Neuron (in vitro differentiated cells): ENCODE data around the gene ST8SIA5.

Source experiments
- H2AFZ ChIP-seq: one replicate; pipeline ENCODE4 v1.6.1; 2013; ENCODE audit warnings: low read depth, mild to moderate bottlenecking, inconsistent platforms, low read length, moderate library complexity
- H3K27me3 ChIP-seq: one replicate; pipeline ENCODE4 v1.6.1; 2013; ENCODE audit warnings: low read length; ENCODE audit not compliant: insufficient read depth
- H3K36me3 ChIP-seq: one replicate; pipeline ENCODE4 v1.6.1; 2013; ENCODE audit warnings: low read length; ENCODE audit not compliant: insufficient read depth
- H3K4me1 ChIP-seq: one replicate; pipeline ENCODE4 v1.6.1; 2013; ENCODE audit warnings: low read length; ENCODE audit not compliant: insufficient read depth
- H3K4me3 ChIP-seq: 2 replicates; pipeline ENCODE4 v1.5.1; 2013; ENCODE audit warnings: mild to moderate bottlenecking, low read length, moderate library complexity
- H3K9me3 ChIP-seq: one replicate; pipeline ENCODE4 v1.6.1; 2013; ENCODE audit warnings: low read length

ST8SIA5 gene

GRCh38 chr18:46642561-46642960, 114.3 kb downstream of the ST8SIA5 start:
- Histone ChIP-seq H3K9me3 (no peaks in the 10 kb centered on the region), H3K4me1 (no peaks in the 10 kb centered on the region), H3K36me3 (no peaks in the 10 kb centered on the region), H3K4me3 (no peak overlapping the region), H3K27me3 (peaks cover 6% of the 10 kb centered on the region), H2AFZ (no peak overlapping the region)

GRCh38 chr18:46641917-46642316, 114.9 kb downstream of the ST8SIA5 start:
- no peaks in the 10 kb centered on the region for H3K9me3 ChIP-seq
- no peaks in the 10 kb centered on the region for H3K36me3 ChIP-seq
- H3K27me3 ChIP-seq = peaks cover 6% of the 10 kb centered on the region
- no peaks in the 10 kb centered on the region for H3K4me1 ChIP-seq
- H3K4me3 ChIP-seq = no peak overlapping the region
- no peak overlapping the region for H2AFZ ChIP-seq

- Histone ChIP-seq H3K4me1 (no peaks in the 10 kb centered on the region), H3K36me3 (no peaks in the 10 kb centered on the region), H2AFZ (no peak overlapping the region), H3K27me3 (no peaks in the 10 kb centered on the region), H3K9me3 (no peaks in the 10 kb centered on the region), H3K4me3 (no peak overlapping the region)
Observed at GRCh38 chr18:46639386-46639785, 117.5 kb downstream of the ST8SIA5 start.

- Histone ChIP-seq H3K9me3 (no peaks in the 10 kb centered on the region), H3K4me1 (no peaks in the 10 kb centered on the region), H3K4me3 (no peak overlapping the region), H3K36me3 (no peaks in the 10 kb centered on the region), H3K27me3 (no peaks in the 10 kb centered on the region), H2AFZ (no peak overlapping the region)
Observed at GRCh38 chr18:46636040-46636630, 120.7 kb downstream of the ST8SIA5 start.

GRCh38 chr18:46632401-46633071, 124.3 kb downstream of the ST8SIA5 start:
- no peaks in the 10 kb centered on the region for H3K9me3 ChIP-seq
- no peak overlapping the region for H2AFZ ChIP-seq
- H3K36me3 ChIP-seq = no peaks in the 10 kb centered on the region
- no peaks in the 10 kb centered on the region for H3K4me1 ChIP-seq
- H3K27me3 ChIP-seq = no peaks in the 10 kb centered on the region
- no peak overlapping the region for H3K4me3 ChIP-seq

- H2AFZ ChIP-seq = no peak overlapping the region
- H3K36me3 ChIP-seq = no peaks in the 10 kb centered on the region
- H3K4me1 ChIP-seq = no peaks in the 10 kb centered on the region
- H3K4me3 ChIP-seq = no peak overlapping the region
- no peaks in the 10 kb centered on the region for H3K9me3 ChIP-seq
- no peaks in the 10 kb centered on the region for H3K27me3 ChIP-seq
Observed at GRCh38 chr18:46630991-46631390, 125.9 kb downstream of the ST8SIA5 start.

- H3K27me3 ChIP-seq = no peaks in the 10 kb centered on the region
Observed at GRCh38 chr18:46630160-46630559, 126.7 kb downstream of the ST8SIA5 start.

GRCh38 chr18:46629361-46629760, 127.5 kb downstream of the ST8SIA5 start:
- Histone ChIP-seq H3K27me3 (no peaks in the 10 kb centered on the region), H3K36me3 (no peaks in the 10 kb centered on the region), H3K4me1 (no peaks in the 10 kb centered on the region), H3K4me3 (no peak overlapping the region), H3K9me3 (no peaks in the 10 kb centered on the region), H2AFZ (no peak overlapping the region)

More at GRCh38 chr18:46630160-46630559, 126.7 kb downstream of the ST8SIA5 start:
- H2AFZ ChIP-seq = no peak overlapping the region
- H3K4me1 ChIP-seq = no peaks in the 10 kb centered on the region
- no peaks in the 10 kb centered on the region for H3K9me3 ChIP-seq
- H3K4me3 ChIP-seq = no peak overlapping the region
- no peaks in the 10 kb centered on the region for H3K36me3 ChIP-seq

GRCh38 chr18:46628206-46628605, 128.6 kb downstream of the ST8SIA5 start:
- H3K27me3 ChIP-seq = no peaks in the 10 kb centered on the region

GRCh38 chr18:46627136-46627535, 129.7 kb downstream of the ST8SIA5 start:
- Histone ChIP-seq H3K36me3 (no peaks in the 10 kb centered on the region), H3K4me1 (no peaks in the 10 kb centered on the region), H3K4me3 (no peak overlapping the region), H2AFZ (no peak overlapping the region), H3K27me3 (no peaks in the 10 kb centered on the region), H3K9me3 (no peaks in the 10 kb centered on the region)

More at GRCh38 chr18:46628206-46628605, 128.6 kb downstream of the ST8SIA5 start:
- H2AFZ ChIP-seq = no peak overlapping the region
- no peaks in the 10 kb centered on the region for H3K4me1 ChIP-seq
- H3K36me3 ChIP-seq = no peaks in the 10 kb centered on the region
- H3K4me3 ChIP-seq = no peak overlapping the region
- no peaks in the 10 kb centered on the region for H3K9me3 ChIP-seq

- Histone ChIP-seq H3K36me3 (no peaks in the 10 kb centered on the region), H3K4me3 (no peak overlapping the region), H3K4me1 (no peaks in the 10 kb centered on the region), H2AFZ (no peak overlapping the region), H3K27me3 (peaks cover 3% of the 10 kb centered on the region), H3K9me3 (no peaks in the 10 kb centered on the region)
Observed at GRCh38 chr18:46625069-46625468, 131.8 kb downstream of the ST8SIA5 start.

GRCh38 chr18:46624127-46624526, 132.7 kb downstream of the ST8SIA5 start:
- no peaks in the 10 kb centered on the region for H3K36me3 ChIP-seq
- H3K4me1 ChIP-seq = no peaks in the 10 kb centered on the region
- H3K27me3 ChIP-seq = peaks cover 5% of the 10 kb centered on the region
- H2AFZ ChIP-seq = no peak overlapping the region
- H3K9me3 ChIP-seq = no peaks in the 10 kb centered on the region
- no peak overlapping the region for H3K4me3 ChIP-seq

- Histone ChIP-seq H3K4me1 (no peaks in the 10 kb centered on the region), H3K4me3 (no peak overlapping the region), H3K9me3 (no peaks in the 10 kb centered on the region), H3K36me3 (no peaks in the 10 kb centered on the region), H3K27me3 (peaks cover 5% of the 10 kb centered on the region), H2AFZ (no peak overlapping the region)
Observed at GRCh38 chr18:46623541-46623940, 133.3 kb downstream of the ST8SIA5 start.

- H2AFZ ChIP-seq = no peak overlapping the region
- no peak overlapping the region for H3K4me3 ChIP-seq
- no peaks in the 10 kb centered on the region for H3K9me3 ChIP-seq
- H3K4me1 ChIP-seq = no peaks in the 10 kb centered on the region
- no peaks in the 10 kb centered on the region for H3K36me3 ChIP-seq
- H3K27me3 ChIP-seq = peaks cover 5% of the 10 kb centered on the region
Observed at GRCh38 chr18:46622999-46623398, 133.9 kb downstream of the ST8SIA5 start.
